GM21526 (cell line): Measurements from ENCODE around the gene DDR2.

Experiments
- ATAC-seq: cut with Tn5 transposase; IDR thresholded peaks from one replicate; pipeline ENCODE4 v1.9.1; 2021; ENCODE audit warnings: moderate library complexity; ENCODE audit not compliant: unreplicated experiment, low FRiP score

The DDR2 gene

DNA sequence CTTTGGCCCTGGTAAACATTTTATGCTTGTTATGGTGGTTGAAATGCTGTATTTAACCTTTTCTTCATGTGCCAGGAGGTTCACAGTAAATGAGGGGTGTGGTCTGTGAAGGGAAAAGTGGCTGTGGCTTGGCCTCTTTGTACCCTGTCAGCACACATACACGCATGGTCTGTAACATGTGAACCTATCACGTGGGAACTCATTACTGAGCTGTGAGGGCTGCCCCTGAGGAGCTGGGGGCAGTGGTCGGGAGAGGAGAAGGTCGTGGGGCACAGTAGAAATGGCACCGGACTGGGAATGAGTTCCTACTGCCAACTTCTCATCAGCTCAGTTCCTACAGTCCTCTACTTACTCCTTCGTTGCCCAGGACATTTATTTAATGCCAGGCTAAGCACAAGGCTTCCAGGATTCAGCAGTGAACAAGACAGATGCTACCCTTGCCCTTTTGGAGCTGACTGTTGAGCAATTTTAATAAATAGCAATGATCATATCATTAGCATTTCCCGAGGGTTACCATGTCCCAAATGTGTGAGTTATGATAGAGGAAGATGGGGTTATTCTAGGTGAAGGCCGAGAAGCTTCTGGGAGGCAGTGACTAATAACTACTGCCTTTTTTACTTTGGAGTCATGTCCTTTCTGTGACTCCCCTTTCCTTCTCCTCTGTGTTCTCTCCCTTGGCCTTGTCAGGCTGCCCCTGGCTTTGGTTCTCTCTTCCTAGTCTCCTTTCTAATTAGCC is 38.8 kb downstream of the DDR2 start:
- ATAC-seq: no peak

DNA sequence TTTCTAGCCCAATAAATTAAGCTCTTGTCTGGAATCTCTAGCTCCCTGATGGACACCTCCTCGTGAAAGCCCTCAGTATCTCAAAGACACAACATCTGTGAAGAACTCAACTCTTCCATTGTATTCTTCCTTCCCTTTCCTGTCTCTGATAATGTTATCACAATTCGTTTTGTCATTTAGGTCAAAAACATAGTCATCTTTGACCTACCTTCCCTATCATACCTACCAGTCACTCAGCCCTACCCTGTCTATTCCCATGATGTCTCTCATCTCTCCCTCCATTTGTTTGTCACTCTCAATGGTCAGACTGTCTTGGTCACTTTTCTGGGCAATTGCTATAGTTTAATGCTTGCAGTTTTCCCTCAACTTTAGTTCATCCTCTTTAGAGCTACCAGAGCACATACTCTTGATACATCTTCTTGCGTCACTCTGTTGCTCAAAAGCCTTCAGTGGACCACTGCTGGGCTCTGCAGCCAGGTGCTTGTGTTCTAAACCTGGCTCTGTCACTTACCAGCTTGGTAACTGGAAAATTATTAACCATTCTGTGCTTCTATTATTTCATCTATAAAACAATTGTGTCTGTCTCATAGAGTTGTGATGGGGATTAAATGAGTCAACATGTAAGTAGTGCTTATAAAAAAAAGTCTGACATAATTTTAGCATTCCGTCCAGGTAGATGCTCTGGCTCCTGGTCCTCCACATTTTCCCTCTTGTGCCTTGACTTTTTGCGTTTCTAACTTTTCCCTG is 39.6 kb downstream of the DDR2 start:
- no peak for ATAC-seq

DNA sequence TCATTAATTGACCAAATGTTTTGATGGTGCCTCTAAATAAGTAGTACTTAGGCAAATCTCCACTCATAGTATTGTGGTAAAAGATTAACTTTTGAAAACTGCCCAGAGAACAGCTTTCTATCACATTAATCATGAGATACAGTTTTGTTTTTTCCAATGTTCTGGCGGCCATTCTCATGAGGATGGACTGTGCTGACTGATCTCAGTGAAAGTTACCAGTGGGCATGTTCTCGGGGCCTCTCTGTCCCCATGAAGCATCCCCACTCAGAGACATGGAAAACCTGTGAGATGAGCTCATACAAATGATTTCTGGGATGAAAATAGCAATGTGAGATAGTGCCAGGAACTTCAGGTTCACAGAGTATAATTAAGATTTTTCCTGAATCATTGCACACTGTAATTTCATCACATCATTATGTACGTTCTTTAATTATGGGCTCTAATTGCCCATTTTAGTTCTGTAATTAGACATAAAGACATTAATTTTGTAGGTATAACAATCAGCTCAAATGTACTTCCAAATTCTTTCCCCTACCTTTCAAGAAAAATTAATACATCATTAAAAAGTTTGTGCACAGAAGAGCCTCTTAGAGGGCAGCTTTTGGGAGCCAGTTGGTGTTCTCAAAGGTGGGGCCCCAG is 40.5 kb downstream of the DDR2 start:
- ATAC-seq: no peak

DNA sequence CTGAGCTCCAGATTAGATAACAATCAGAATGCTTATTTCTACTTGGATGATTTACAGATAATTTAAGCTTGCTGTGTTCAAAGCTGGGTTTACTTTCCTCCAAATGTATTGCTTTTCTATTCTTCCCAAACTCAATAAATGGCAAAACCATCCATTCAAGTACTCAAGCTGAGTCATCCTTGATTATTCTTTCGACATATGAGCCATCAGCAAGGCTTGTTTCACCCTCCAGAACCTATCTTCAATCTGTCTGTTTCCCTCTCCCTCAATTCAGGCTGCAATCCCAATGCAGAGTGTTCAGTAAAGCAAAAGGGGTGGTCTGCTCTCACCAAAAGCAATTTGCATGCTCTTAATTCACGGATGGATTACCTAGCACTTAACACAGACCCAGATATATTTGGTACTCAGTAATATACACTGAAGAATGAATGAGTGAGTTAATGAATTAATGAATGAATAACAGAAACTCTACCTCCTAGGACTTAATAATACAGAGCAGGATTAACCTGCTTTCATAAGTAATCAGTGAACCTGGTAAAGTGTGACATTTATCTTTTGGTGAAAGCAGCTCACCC is 41.9 kb downstream of the DDR2 start:
- ATAC-seq: no peak

DNA sequence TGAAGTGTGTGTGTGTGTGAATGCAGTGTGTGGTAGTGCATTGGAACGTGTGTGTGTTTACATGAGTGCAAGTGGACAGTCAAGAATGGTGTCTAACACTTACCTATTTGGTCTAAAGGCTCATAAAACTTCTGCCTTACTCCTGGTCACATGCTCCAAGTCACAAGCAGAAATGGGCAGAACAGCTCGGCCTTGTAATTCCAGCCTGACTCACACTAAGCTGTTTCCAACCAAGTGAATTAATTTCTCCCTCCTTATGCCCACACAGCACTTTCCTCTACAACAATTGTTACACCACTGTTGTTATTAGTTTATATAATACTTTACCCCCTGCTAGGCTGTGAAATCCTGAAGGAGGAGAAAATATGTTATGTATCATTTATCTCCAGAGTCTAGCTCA is 43.8 kb downstream of the DDR2 start:
- ATAC-seq: no peak

DNA sequence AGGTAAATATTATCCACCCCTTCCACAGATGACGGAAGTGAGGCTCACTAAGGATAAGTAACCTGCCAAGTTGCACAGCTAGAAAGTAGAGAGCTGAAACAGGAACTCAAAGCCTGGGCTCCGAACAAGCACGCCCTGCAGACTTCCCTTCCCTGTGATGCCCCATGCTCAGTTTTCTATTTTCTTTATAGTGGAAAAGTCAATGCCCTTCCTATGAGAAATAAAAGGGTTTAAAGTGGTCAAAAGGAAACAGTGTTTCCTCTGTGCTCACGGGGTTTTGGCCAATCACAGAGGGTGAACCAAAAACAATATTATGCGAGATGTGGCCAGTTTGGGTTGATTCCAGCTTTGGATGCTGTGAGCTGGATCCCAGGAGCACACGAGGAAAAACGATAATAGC is 44.5 kb downstream of the DDR2 start:
- no peak for ATAC-seq

DNA sequence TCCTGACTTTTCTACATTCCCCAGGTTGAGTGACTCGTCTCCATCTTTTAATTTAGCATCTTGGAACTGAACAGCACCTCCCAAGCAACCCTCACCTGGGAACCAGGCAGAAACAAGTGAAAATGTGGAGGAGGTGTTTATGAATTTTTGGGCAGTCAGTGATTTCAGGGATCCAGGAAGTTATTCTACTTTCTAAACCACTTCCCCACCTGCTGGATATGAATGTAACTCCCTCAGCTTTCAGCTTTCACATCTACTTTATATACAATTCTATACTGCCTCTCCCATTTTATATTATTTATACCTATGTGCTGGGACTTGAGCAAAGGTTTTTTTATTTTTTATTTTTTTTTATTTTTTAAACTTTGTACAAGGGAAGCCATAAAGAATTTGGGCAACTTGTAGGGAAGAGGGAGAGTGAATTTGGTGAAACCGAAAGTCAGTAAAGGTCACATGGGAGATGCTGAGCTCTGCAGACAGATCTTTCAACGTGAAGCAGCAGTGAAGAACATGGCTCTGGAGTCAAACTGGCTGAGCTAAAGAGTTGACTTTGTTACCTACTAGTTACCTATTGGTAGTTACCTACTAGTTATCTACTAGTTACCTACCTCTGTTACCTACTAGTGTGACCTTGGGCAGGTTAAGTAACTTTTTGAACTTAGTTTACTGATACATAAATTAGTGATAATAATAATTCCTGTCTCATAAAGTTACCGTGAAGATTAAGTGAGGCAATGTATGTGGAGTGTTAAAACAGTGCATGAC is 45.5 kb downstream of the DDR2 start:
- ATAC-seq: no peak

DNA sequence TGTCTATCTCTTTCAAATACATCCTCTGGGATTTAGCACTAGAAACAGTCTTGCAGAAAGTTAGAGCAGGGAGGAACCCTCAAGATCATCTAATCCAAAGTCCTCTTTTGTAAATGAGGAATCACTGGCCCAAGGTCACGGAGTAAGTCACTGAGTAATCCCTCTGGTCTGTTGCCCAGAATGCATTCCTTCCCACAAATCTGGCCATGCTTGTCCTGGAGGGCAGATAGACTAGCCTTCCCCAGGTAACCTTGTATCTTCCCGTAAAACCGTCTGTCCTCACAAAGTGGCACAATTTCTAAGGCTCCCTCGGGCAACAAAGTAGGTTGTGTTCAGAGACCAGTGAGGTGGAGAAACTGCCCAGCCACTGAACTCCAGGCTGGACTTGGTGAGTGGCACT is 46.2 kb downstream of the DDR2 start:
- no peak for ATAC-seq

DNA sequence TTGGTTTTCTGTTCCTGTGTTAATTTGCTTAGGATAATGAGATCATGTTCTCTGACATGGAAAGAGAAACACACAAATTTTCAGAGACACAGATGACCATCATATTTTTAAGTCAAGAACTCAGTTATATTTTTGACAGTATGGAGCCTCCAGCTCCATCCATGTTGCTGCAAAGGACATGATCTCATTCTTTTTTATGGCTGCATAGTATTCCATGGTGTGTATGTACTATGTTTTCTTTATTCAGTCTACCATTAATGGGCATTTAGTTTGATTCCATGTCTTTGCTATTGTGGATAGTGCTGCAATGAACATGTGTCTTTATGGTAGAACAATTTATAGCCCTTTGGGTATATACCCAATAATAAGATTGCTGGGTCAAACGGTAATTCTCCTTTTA is 47.0 kb downstream of the DDR2 start:
- no peak for ATAC-seq

DNA sequence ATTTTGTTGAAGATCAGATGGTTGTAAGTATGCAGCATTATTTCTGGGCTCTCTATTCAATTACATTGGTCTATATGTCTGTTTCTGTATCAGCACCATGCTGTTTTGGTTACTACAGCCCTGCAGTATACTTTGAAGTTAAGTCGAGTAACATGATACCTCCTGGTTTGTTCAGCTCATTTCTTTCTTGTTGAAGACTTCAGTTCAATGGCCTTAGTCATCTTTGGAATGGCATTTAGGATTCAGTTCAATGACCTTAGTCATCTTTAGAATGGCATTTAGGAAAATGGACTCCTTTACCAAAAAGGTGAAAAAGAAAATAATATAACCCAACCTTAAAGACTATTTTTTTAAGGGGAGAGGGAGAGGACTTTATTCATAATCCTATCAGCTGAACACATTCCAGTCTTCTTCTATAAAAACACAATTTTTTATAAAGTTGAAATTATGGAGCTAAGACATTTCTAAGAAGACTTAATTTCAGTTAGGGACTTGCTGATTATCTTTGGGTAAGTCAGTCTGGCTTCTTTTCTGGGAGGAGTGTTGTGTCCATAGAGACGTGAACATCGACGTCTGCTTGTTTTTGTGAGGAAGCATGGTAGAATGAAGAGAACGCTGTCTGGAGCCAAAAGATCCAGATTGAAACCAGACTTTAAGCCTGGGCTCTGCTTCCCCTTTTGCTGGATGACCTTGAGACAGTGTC is 48.3 kb downstream of the DDR2 start:
- no peak for ATAC-seq

DNA sequence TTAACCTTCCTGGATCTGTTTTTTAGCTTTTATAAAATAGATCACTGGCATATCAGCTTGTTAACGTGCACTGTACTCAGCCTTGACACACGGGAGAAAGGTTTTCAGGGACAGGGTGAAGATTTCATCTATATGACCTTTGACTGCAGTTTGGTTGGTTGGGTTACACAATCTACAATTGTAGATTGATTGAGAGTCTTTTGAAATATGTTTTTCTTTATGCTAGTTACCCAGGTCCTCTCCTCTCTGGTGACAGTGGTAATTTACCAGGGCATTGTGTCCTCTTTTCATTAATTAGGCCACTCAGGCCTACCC is 48.8 kb downstream of the DDR2 start:
- no peak for ATAC-seq

DNA sequence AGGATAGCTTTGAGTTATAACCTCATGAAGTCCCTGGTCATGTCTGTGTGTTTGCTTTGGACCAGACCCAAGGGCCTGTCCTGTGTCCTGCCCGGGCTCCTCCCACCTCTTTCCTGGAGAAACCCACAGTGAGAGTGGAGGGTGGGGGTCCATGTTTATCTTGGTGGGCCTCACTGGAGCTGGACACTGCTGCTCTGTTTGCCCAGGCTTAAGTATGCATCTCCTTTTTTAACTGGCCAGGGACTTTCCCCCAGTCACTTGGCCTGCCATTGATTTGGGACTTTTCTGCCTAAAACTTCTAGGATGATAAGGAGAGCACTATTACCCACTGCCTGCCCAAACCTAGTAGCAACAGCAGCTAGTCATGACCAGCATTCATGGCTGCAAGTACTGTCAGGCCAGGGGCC is 49.8 kb downstream of the DDR2 start:
- ATAC-seq: no peak

DNA sequence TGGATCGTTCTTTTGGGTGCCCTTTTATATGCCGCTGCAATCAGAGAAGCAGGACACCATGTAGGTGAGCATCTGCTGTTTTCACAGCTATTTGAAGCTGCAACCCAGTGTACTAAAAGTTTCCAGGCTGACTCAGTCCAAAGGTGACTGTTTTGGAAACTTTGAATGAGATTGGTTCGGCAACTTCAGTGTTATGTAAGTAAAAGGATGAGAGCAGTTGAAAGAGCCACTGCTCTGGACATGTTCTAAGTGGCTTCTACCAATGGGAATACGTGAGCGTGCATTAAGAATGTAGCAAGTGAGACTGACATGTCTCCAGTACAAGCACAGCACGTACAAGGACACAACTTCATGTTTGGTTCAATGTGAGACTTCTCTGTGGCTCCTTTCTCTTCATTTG is 55.6 kb downstream of the DDR2 start:
- ATAC-seq: no peak

DNA sequence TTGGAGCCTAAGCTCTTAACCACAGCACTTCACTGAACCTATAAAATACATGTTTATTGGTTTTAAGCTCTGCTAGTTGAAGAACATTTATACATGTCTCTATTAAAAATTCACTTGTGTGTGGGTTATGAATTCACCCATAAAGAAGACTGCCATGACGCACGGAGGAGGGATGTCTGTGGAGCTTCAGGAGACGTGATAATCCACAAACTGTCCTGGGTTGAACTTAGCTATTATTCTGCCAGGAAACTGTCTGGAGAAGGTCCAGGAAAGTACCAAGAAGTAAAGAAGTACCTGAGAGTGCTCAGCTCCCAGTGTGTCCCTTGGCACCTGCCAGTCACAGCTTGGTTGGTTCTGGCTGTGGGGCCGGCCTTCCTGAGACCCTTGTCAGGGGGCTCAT is 56.3 kb downstream of the DDR2 start:
- no peak for ATAC-seq

DNA sequence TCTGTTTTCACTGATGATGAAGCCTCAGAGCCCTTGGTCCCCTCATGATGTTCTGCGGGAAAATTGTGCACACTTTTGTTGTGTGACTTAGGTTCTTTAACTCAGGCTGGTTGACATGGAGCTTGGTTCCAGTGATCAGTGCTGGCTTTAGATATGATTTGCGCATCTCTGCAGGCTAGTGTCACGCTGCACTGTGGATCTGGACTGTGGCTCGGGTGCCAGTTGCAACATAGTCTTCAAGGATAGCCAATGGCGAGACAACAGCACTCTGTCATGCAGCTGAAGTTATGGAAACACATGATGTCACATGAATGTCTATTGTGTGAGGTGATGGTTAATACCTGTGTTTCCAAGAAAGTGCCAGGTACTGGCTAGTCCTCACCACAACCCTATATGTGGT is 56.7 kb downstream of the DDR2 start:
- no peak for ATAC-seq

DNA sequence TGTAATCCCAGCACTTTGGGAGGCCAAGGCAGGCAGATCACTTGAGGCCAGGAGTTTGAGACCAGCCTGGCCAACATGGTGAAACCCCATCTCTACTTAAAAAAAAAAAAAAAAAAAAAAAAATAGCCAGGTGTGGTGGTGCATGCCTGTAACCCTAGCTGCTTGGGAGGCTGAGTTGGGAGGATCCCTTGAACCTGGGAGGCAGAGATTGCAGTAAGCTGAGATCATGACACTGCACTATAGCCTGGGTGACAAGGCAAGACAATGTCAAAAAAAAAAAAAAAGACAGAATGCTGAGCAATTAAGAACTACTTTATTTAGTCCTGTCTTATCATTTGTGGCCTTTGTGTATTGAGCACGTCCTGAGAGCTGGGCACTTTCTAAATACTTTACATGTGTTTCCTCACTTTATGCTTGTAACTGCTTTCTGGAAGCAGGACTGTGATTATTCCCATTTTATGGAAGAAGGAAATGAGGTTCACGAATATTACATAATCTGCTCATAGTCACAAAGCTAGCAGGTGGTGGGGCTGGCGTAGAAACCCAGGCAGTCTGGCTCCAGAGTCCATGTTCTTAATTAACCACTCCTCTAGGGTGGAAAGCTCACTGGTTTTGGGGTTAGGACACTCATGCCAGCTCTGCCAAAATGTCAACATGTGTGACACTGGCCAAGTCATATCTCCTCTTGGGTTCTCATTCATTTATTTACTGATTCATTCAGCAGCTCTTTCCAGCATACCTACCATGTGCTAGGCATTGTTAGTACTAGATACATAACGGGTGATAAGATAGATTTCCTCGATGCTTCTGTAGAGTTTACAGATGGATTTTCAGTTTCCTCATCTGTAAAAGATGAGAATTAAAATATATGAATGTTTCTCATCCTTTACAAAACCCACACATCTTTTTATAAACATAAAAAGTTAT is 57.7 kb downstream of the DDR2 start:
- ATAC-seq: no peak

DNA sequence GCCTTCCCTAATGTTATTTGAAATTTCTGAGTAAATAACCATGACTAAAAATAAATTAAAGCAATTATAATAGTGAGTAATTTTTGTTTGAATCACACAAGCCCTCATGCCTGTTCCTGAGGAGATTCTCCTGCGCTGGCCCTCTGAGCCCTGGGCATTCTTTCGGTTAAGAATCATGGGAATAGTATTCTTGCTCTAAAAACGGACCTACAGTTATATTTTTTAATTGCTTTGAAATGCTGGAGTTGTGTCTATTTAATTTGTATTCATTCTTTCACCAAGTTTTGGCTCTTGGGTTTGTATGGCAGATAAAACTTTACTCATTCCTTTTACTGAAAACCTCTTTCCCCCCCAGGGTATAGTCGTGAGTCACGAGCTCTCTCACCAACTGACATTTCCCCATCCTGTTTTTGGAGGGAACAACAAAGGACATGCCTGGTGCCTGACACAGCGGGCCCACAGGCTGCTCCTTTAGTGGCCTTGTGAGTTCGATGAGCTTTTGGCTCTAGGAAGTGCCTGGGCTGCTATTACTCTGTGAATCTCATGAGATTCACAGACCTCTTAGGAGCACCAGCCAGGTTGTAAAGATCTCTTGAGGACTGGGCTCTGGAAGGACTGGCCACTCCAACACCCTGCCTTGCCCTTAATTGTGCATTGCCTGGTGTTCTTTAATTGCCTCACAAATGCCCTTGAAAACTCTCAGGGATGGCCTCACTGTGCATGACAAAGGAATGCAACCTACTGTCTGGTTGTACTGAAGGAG is 58.6 kb downstream of the DDR2 start:
- ATAC-seq: no peak

DNA sequence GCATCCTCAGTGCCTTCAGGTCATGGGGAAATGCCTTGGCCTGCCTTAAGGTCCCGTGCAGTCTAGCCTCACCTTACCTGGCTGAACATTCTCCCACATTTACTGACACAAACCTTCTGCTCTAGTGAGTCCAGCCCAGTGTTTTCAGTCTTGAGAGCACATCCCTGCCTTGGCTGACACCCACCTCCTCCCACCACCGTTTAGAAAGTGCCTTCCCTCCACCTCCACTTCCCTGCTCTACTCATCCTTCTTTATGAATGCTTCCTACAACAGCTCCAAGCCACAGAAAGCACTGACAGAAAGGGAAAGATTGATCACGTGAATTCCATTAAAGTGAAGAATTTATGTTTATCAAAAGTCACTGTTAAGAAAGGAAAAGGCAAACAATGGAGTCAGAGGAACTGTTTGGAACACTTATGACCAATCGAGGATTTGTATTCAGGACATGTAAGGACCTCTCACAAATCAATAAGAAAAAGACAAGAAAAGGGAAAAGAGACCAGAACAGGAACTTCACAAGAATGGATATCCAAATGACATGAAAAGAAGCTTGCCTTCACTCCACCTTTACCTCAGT is 59.8 kb downstream of the DDR2 start:
- ATAC-seq: no peak
